ENCODE measurements around the gene SLX4IP. TPM values are rescaled to one million over a fixed set of nuclear protein-coding genes. Genes with fewer than 3 reads are reported as not detected.

SLX4IP gene
- total RNA-seq, 4 donors from 2014 or later: 2.4 to 5.4 (median 4.1) TPM

GRCh38 chr20:10640897-10641296 is 205.8 kb downstream of the SLX4IP start:
- TF ChIP-seq CTCF (IDR thresholded peaks at IDR 0.05; ENCODE audit: low read depth): no peak

GRCh38 chr20:10641467-10641866 is 206.4 kb downstream of the SLX4IP start:
- TF ChIP-seq CTCF (IDR thresholded peaks at IDR 0.05; ENCODE audit: low read depth): no peak

- TF ChIP-seq CTCF (IDR thresholded peaks at IDR 0.05; ENCODE audit: low read depth): no peak
These were observed 206.8 kb downstream of the SLX4IP start for GRCh38 chr20:10641893-10642292.

GRCh38 chr20:10642856-10643559 is 207.9 kb downstream of the SLX4IP start:
- no peak for TF ChIP-seq CTCF (IDR thresholded peaks at IDR 0.05; ENCODE audit: low read depth)

GRCh38 chr20:10643560-10643873 is 208.4 kb downstream of the SLX4IP start:
- TF ChIP-seq CTCF (IDR thresholded peaks at IDR 0.05; ENCODE audit: low read depth): no peak

- TF ChIP-seq CTCF (IDR thresholded peaks at IDR 0.05; ENCODE audit: low read depth): no peak
These were observed 209.5 kb downstream of the SLX4IP start for GRCh38 chr20:10644458-10645204.

- no peak for TF ChIP-seq CTCF (IDR thresholded peaks at IDR 0.05; ENCODE audit: low read depth)
These were observed 210.1 kb downstream of the SLX4IP start for GRCh38 chr20:10645205-10645570.

All from subcutaneous adipose tissue (tissue), 4 donors.